Muscle of leg (tissue), 11 donors: ENCODE measurements around the gene KCNIP3. TPM values are rescaled to one million over a fixed set of nuclear protein-coding genes. Genes with fewer than 3 reads are reported as not detected.
"Not testable (repeated sequence)": the region's sequence is repeated elsewhere in the genome, so short reads cannot be mapped to it uniquely, and the experiment has no call there.

Source experiments
- DNase-seq: peaks from one replicate; pipeline ENCODE4 v3.0.0; 2013
- H3K27ac ChIP-seq: one replicate; pipeline ENCODE4 v1.5.1; 2013; ENCODE audit warnings: mild to moderate bottlenecking, low read length, control low read depth
- H3K27me3 ChIP-seq: one replicate; pipeline ENCODE4 v1.6.1; 2013; ENCODE audit warnings: low read length; ENCODE audit not compliant: control insufficient read depth, insufficient read depth
- H3K36me3 ChIP-seq: one replicate; pipeline ENCODE4 v1.6.1; 2013; ENCODE audit warnings: low read length; ENCODE audit not compliant: control insufficient read depth, insufficient read depth
- H3K4me1 ChIP-seq: one replicate; pipeline ENCODE4 v1.6.1; 2013; ENCODE audit warnings: low read length; ENCODE audit not compliant: control insufficient read depth, insufficient read depth
- H3K4me3 ChIP-seq: one replicate; pipeline ENCODE4 v1.5.1; 2013; ENCODE audit warnings: low read length, control low read depth
- H3K9me3 ChIP-seq: replicated peaks from 2 replicates; pipeline ENCODE4 v1.6.1; 2013; ENCODE audit warnings: low read depth, low read length; ENCODE audit not compliant: control insufficient read depth
- WGBS: methylation state at CpG from one replicate; pipeline ENCODE4 v1.1.5; 2013; ENCODE audit warnings: missing lambda C conversion rate; ENCODE audit not compliant: insufficient coverage; 5-methylcytosine and 5-hydroxymethylcytosine counted together
- polyA plus RNA-seq, 8 donors: library from polyadenylated mRNA; unstranded; fragments of 120-200 nt; gene quantifications; one replicate each; pipeline versions ENCODE4 v1.2.1 to v1.2.3, GENCODE V29; 2013; ENCODE audit warnings: inconsistent platforms in 1 of 8, low replicate concordance in 1 of 8; ENCODE audit not compliant: insufficient read length in 8 of 8, insufficient read depth in 1 of 8
- total RNA-seq: library from RNA; stranded (reverse); fragments of 120-200 nt; gene quantifications from one replicate; pipeline ENCODE4 v1.2.4, GENCODE V29; 2013

Gene KCNIP3
- total and polyA plus RNA-seq, 9 donors, result 5.5 to 8.9 (median 6.9) TPM

DNA sequence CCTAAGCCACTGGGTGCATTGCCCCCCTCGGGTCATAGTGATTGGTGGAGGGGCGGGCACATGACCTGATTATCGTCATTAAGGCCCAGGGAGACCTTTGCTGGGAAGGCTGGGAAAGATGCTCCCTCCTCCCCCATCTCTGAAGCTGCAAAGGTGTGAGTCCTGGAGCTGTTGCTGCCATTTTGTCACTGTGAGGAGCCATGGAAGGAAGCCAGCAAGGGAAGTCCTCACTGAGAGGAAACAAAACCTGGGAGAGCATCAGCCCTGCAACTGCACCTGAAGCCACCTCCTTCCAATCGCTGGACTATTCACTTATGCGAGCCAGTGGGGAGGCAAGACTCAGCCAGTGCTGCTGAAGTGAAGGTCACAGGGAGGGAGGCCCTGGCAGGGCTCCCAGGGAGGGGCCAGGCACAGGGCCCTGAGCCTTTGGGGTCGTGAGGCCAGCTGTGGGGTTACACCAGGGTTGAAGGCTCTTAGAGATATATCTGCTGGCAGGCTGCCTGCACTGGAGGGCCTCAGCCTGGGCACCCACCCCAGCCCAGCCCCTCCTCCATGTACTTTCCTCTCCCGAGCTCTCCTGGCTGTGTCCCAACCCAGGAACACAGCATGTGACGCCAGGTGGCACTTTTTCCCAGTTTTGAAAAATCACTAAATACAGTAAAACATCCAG is 94.6 kb downstream of the KCNIP3 start:
- Histone ChIP-seq H3K9me3 (no peaks in the 10 kb centered on the region), H3K4me1 (peaks cover 8% of the 10 kb centered on the region), H3K36me3 (no peaks in the 10 kb centered on the region), H3K27ac (no peak overlapping the region), H3K27me3 (peaks cover 3% of the 10 kb centered on the region), H3K4me3 (no peak overlapping the region)
- 37% methylated on average over 3 of the region's 8 CpGs for WGBS
- no peak for DNase-seq

DNA sequence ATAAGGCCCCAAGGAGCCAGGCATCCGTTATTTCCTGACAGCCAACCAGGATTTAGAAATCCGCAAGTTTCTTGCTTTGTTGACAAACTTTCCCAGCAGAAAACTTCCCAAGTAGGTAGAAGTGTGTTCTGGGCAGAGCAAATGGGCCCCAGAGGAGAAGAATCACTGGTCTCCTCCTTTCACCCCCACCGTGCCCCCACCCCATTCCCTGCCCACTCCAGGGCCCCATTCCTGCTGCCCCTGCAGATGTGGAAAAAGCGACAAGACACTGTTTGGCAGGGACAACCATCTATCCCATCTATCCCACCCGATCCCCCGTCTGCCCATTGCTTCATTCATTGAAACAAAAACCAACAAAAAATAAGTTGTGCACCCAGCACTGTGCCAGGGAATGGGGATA is 95.2 kb downstream of the KCNIP3 start:
- DNase-seq, result no peak
- Histone ChIP-seq H3K4me3 (no peak overlapping the region), H3K27ac (no peak overlapping the region), H3K36me3 (no peaks in the 10 kb centered on the region), H3K27me3 (peaks cover 3% of the 10 kb centered on the region), H3K4me1 (peaks cover 8% of the 10 kb centered on the region), H3K9me3 (no peaks in the 10 kb centered on the region)
- 67% methylated on average over 1 of the region's 6 CpGs for WGBS

- Histone ChIP-seq H3K9me3 (no peaks in the 10 kb centered on the region), H3K27me3 (peaks cover 3% of the 10 kb centered on the region), H3K4me3 (no peak overlapping the region), H3K27ac (no peak overlapping the region), H3K36me3 (no peaks in the 10 kb centered on the region), H3K4me1 (peaks cover 8% of the 10 kb centered on the region)
- DNase-seq, result no peak
- WGBS, result 92% methylated on average over 7 of the region's 8 CpGs
Observed at GRCh38 chr2:95392730-95393455, 95.7 kb downstream of the KCNIP3 start.

- Histone ChIP-seq H3K9me3 (no peaks in the 10 kb centered on the region), H3K36me3 (no peaks in the 10 kb centered on the region), H3K4me1 (peaks cover 8% of the 10 kb centered on the region), H3K4me3 (no peak overlapping the region), H3K27me3 (peaks cover 2% of the 10 kb centered on the region), H3K27ac (no peak overlapping the region)
- WGBS, result 83% methylated on average over 1 of the region's 6 CpGs
- no peak for DNase-seq
Observed at GRCh38 chr2:95393901-95394300, 96.8 kb downstream of the KCNIP3 start.

DNA sequence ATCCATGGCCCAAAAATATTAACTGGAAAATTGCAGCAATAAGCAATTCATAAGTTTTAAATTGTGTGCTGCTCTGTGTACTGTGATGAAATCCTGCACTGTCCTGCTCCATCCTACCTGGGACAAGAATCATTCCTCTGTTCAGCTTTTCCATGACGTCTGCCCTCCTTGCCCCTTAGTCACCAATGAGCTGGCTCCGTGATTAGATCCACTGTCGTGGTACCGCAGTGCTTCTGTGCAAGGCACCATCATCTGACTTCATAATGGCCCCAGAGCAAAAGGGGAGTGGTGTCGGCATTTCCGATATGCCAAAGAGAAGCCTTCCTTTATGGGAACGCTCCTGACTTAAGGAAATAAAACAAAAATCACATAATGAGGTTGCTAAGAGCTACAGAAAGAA is 101.9 kb downstream of the KCNIP3 start:
- no peak for DNase-seq
- H3K9me3 ChIP-seq, result no peaks in the 10 kb centered on the region
- H3K27ac ChIP-seq, result no peak overlapping the region
- H3K27me3 ChIP-seq, result no peaks in the 10 kb centered on the region
- H3K4me3 ChIP-seq, result no peak overlapping the region
- H3K4me1 ChIP-seq, result peaks cover 15% of the 10 kb centered on the region
- no peaks in the 10 kb centered on the region for H3K36me3 ChIP-seq
- 90% methylated on average over 4 of the region's 7 CpGs for WGBS

- Histone ChIP-seq H3K4me1 (peaks cover 15% of the 10 kb centered on the region), H3K27me3 (no peaks in the 10 kb centered on the region), H3K27ac (no peak overlapping the region), H3K36me3 (no peaks in the 10 kb centered on the region), H3K9me3 (no peaks in the 10 kb centered on the region), H3K4me3 (peak overlapping the region; percentile 97)
- DNase-seq, result no peak
- 70% methylated on average over 9 of the region's 9 CpGs for WGBS
Observed at GRCh38 chr2:95401480-95401879, 104.3 kb downstream of the KCNIP3 start.

GRCh38 chr2:95402004-95402369 is 104.8 kb downstream of the KCNIP3 start:
- H3K4me3 ChIP-seq, result peak overlapping the region; percentile 97
- H3K27me3 ChIP-seq, H3K9me3 ChIP-seq, DNase-seq, H3K36me3 ChIP-seq: not testable (repeated sequence)
- H3K4me1 ChIP-seq, result peaks cover 15% of the 10 kb centered on the region
- WGBS, result 0% methylated on average over 10 of the region's 10 CpGs
- peak overlapping the region; percentile 92 for H3K27ac ChIP-seq

DNA sequence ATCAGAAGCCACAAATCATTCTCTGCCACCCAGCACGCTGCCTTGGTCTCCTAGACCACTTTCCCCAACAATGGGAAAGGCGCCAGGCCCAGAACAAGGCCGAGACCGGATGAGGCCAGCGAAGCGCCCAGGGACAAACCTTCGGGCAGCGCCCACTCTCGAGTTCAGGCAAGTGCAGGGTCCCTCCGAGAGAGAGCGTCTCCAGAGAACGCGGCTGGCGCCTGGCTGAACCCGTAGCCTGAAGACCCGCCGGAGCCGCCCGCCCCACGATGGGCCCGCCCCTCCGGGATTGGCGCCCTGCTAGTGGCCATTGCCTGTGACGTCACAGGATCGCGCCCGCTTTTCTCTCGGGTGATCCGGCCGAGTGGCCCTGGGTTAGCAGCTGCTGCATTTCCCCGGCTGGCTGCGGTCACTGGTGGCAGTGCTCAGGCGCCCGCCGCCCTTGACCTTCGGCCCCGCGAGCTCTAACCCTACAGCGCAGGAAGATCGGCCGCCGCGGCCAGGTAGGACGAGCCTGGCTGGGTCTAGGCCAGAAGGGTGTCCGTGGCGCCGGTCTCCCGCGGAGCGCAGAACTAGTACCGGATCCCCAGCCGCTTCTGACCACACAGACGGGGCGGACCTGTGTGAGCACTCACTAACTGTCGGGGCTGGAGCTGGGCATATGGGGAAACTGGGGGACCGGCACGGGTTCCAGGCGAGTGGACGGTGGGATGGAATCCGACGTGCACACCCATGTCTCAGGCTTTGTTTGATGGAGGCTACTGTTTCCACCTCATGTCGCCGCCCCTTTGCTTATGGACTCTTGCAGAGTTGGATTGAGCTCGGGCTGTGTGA is 105.4 kb downstream of the KCNIP3 start, which contains the start of gene FAHD2A:
TSS of gene FAHD2A (plus strand) at position 339 of the 834 bp plus-strand sequence. CDS start 2,851 bp downstream, outside the sequence.
- H3K4me1 ChIP-seq, result peaks cover 15% of the 10 kb centered on the region
- DNase-seq, result peak; percentile 97
- H3K9me3 ChIP-seq, result no peaks in the 10 kb centered on the region
- no peaks in the 10 kb centered on the region for H3K27me3 ChIP-seq
- H3K36me3 ChIP-seq, result no peaks in the 10 kb centered on the region
- 0% methylated on average over 60 of the region's 64 CpGs for WGBS
- H3K27ac ChIP-seq, result peak within 1 kb of the TSS; percentile 92
- peak within 1 kb of the TSS; percentile 97 for H3K4me3 ChIP-seq

GRCh38 chr2:95403204-95403721 is 106.1 kb downstream of the KCNIP3 start:
- peak overlapping the region; percentile 97 for H3K4me3 ChIP-seq
- WGBS, result 0% methylated on average over 3 of the region's 5 CpGs
- H3K27ac ChIP-seq, result peak overlapping the region; percentile 92
- peaks cover 15% of the 10 kb centered on the region for H3K4me1 ChIP-seq
- H3K9me3 ChIP-seq, H3K36me3 ChIP-seq, H3K27me3 ChIP-seq: not testable (repeated sequence)
- DNase-seq, result peak; percentile 24

- H3K27ac ChIP-seq, H3K36me3 ChIP-seq, DNase-seq, H3K4me3 ChIP-seq, H3K27me3 ChIP-seq, H3K9me3 ChIP-seq: not testable (repeated sequence)
- H3K4me1 ChIP-seq, result peaks cover 15% of the 10 kb centered on the region
- WGBS, result 81% methylated on average over 5 of the region's 5 CpGs
Observed at GRCh38 chr2:95403824-95404223, 106.7 kb downstream of the KCNIP3 start.
